VCaP (cell line): Measurements from ENCODE around the gene PIEZO1.
"Not testable (repeated sequence)": the region's sequence is repeated elsewhere in the genome, so short reads cannot be mapped to it uniquely, and the experiment has no call there.

ENCODE experiments used
- H3K27ac ChIP-seq: fragments of 450-650 bp; 2 replicates; pipeline ENCODE4 v1.5.1; 2017
- CTCF ChIP-seq: fragments of 450-650 bp; conservative IDR thresholded peaks from 2 replicates; pipeline ENCODE4 v1.5.1; 2017; ENCODE audit warnings: mild to moderate bottlenecking, moderate library complexity

Gene PIEZO1

GRCh38 chr16:88827727-88828126, 42.7 kb upstream of the PIEZO1 start:
- TF ChIP-seq CTCF = no peak
- no peak overlapping the region for H3K27ac ChIP-seq

DNA sequence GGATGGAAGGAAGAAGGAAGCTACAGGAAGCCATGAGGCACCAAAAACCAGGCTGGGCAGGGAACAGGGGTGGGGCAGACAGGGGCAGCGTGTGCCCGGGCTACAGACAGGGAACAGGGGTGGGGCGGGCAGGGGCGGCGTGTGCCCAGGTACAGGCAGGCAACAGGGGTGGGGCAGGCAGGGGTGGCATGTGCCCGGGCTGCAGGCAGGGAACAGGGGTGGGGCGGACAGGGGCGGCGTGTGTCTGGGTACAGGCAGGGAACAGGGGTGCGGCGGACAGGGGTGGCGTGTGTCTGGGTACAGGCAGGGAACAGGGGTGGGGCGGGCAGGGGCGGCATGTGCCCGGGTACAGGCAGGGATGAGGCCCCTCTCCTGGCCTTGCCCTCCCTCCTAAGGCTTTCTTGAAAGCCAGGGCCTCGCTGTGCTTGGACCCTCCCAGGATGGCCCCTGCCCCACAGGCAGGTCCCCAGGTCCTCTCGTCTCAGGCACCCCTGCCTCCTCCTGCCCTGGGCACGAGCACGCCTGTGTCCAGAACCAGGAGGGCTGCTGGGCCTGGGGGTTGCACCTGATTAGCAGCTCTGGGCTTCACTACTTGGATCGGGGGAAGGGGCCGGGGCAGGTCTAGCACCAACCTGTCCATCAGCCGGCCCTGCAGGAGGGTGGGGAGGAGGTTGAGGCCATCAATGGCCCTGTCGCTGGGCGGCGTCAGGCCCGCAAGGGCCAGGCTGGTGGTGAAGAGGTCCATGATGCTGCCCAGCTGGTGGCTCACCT, 41.2 kb upstream of the PIEZO1 start:
- TF ChIP-seq CTCF = no peak
- H3K27ac ChIP-seq = no peak overlapping the region

DNA sequence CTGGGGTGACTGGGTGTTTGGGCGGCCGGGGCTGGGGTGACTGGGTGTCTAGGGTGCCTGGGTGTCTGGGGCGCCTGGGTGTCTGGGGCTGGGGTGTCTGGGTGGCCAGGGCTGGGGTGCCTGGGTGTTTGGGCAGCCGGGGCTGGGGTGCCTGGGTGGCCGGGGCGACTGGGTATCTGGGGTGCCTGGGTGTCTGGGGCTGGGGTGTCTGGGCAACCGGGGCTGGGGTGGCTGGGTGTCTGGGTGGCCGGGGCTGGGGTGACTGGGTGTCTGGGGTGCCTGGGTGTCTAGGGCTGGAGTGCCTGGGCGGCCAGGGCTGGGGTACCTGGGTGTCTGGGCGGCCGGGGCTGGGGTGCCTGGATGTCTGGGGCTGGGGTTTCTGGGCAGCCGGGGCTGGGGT, 40.1 kb upstream of the PIEZO1 start:
- no peak overlapping the region for H3K27ac ChIP-seq
- no peak for TF ChIP-seq CTCF

- no peak overlapping the region for H3K27ac ChIP-seq
- TF ChIP-seq CTCF = no peak
These were observed 39.4 kb upstream of the PIEZO1 start for GRCh38 chr16:88824256-88825077.

GRCh38 chr16:88823646-88824045, 38.6 kb upstream of the PIEZO1 start:
- not testable (repeated sequence) for H3K27ac ChIP-seq

DNA sequence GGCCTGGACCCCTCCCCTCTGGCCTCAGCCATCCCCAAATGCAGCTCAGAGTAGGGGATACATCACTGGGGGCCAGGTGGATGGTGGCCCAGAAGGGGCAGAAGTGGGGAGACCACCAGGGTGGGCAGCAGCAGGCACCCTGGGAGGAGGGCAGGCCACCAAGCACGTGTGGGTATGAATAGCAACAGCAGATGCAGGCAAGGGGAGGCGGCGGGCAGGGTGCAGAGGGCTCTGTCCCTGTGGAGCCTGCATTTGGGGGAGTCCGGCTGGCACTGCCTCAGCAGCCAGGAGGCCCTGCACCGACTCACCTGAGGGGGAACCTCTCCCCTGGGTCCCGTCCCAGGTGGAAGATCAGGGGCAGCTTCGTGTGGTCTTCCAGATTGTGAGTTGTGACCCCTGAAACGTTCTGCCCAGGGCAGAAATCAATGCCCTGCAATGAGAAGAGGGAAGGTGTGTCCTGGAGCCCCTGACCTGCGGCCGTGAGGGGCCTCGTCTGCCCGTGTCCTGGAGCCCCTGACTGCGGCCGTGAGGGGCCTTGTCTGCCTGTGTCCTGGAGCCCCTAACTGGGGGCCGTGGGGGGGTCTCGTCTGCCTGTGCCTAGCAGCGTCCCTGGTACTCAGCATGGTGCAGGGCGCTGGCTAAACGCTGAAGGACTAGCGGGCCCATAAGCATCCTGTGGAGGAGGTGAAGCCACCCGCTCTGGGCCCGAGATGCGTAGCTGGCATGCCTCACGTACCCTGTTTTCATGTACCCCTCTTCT, 37.4 kb upstream of the PIEZO1 start:
- TF ChIP-seq CTCF = no peak
- no peak overlapping the region for H3K27ac ChIP-seq

DNA sequence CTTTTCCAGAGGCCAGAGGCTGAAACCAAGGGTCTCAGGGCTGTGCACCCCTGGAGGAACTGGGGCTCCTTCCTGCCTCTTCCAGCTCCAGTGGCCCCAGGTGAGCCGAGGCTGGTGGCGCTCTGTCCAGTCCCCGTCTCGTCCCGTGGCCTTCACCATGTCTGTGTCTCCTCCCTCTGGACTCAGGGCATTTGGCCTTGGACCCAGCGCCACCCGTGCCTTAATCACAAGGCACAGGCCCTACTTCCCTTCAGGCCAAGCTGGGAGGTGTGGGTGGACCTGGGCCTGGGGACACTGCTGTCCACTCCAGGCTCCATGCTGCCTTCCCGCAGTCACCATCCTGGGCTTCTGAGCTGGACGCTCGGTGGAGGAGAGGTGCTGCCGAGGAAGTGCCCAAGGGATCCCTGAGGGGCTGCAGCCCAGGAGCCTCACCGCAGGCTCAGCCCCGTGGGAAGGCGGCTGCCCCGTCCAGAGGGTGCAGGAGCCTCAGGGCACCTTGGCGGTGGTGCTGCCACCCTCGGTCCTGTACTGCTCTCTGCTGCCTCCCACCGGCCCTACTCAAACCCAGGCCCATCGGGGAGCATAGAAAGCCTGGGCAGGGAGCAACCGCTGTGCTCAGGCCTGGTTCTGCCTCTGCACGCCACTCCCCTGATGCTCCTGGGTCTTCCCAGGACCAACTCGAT, 36.3 kb upstream of the PIEZO1 start:
- H3K27ac ChIP-seq = no peak overlapping the region
- no peak for TF ChIP-seq CTCF
